WERI-Rb-1 (cell line): Measurements from ENCODE around the gene EPB41L2.

Experiments
- DNase-seq: peaks from one replicate; pipeline ENCODE4 v3.0.0-alpha.2; 2020
- H3K27ac ChIP-seq: fragments of 250-450 bp; sonication (Bioruptor Pico); 2 replicates; pipeline ENCODE4 v1.5.1; 2020; ENCODE audit warnings: mild to moderate bottlenecking, moderate library complexity
- H3K27me3 ChIP-seq: fragments of 250-450 bp; sonication (Bioruptor Pico); 2 replicates; pipeline ENCODE4 v1.5.1; 2021; ENCODE audit warnings: mild to moderate bottlenecking, low read depth, moderate library complexity; ENCODE audit not compliant: insufficient read depth, severe bottlenecking
- H3K36me3 ChIP-seq: fragments of 250-450 bp; sonication (Bioruptor Pico); 2 replicates; pipeline ENCODE4 v1.5.1; 2020; ENCODE audit warnings: mild to moderate bottlenecking, moderate library complexity
- H3K4me3 ChIP-seq: 2 replicates; pipeline ENCODE4 v1.5.1; 2011; ENCODE audit warnings: low read depth, mild to moderate bottlenecking, control low read depth, low read length
- H3K9me3 ChIP-seq: fragments of 250-450 bp; sonication (Bioruptor Pico); 2 replicates; pipeline ENCODE4 v1.5.1; 2021; ENCODE audit warnings: mild to moderate bottlenecking, moderate library complexity; ENCODE audit not compliant: severe bottlenecking
- TF ChIP-seq, protein P1 (sequence below): IDR thresholded peaks from 2 replicates; pipeline ENCODE4 v1.5.1; 2011; ENCODE audit warnings: low read depth, mild to moderate bottlenecking, control low read depth, inconsistent platforms, low read length

Gene EPB41L2

DNA sequence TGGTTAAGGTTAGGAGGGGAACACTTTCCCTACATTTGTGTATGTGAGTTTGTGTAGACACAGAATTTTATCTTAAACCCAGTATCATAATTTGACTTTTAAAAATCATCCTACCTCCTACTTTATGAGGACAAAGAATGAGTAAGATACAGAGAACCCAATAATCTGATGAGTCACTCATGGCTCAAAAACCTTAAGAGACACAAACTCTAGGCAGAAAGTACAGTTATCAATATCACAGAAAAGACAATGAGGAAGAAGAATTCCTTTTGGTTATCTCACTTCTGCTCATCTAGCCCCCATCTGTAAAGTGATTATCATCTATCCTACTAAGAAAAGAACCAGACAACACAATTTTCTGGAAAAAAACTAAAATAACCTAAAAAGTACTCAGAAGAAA is 87.7 kb downstream of the EPB41L2 start:
- TF ChIP-seq, protein P1, sequence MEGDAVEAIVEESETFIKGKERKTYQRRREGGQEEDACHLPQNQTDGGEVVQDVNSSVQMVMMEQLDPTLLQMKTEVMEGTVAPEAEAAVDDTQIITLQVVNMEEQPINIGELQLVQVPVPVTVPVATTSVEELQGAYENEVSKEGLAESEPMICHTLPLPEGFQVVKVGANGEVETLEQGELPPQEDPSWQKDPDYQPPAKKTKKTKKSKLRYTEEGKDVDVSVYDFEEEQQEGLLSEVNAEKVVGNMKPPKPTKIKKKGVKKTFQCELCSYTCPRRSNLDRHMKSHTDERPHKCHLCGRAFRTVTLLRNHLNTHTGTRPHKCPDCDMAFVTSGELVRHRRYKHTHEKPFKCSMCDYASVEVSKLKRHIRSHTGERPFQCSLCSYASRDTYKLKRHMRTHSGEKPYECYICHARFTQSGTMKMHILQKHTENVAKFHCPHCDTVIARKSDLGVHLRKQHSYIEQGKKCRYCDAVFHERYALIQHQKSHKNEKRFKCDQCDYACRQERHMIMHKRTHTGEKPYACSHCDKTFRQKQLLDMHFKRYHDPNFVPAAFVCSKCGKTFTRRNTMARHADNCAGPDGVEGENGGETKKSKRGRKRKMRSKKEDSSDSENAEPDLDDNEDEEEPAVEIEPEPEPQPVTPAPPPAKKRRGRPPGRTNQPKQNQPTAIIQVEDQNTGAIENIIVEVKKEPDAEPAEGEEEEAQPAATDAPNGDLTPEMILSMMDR = no peak
- no peaks in the 10 kb centered on the region for H3K27me3 ChIP-seq
- no peak for DNase-seq
- H3K36me3 ChIP-seq = no peaks in the 10 kb centered on the region
- H3K27ac ChIP-seq = no peak overlapping the region
- H3K9me3 ChIP-seq = no peaks in the 10 kb centered on the region
- H3K4me3 ChIP-seq = no peak overlapping the region

DNA sequence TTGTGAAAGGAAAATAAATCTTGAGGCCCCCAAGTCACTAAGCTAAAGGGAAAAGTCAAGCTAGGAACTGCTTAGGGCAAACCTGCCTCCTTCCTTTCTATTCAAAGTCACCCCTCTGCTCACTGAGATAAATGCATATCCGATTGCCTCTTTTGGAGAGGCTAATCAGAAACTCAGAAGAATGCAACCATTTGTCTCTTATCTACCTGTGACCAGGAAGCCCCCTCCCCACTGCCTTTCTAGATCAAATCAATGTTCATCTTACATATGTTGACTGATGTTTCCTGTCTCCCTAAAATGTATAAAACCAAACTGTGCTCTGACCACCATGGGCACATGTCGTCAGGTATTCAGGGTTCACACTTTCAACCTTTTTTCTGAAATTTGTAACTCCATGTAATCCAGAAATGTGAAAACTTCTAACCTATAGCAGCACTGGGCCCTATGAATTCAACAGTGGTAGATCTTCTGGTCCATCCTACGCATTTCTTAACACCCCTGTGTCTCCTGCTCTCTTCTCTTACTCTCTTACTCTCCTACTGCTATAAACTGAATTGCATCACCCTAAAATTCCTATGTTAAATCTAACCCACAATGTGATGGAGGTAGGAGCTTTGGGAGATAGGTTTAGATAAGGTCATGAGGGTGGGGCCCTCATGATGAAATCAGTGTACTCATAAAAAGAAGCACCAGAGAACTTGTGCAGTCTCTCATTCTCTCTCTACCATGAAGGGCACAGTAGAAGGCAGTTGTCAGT is 89.3 kb downstream of the EPB41L2 start:
- Histone ChIP-seq H3K4me3 (no peak overlapping the region), H3K36me3 (no peaks in the 10 kb centered on the region), H3K27me3 (no peaks in the 10 kb centered on the region), H3K27ac (no peak overlapping the region), H3K9me3 (no peaks in the 10 kb centered on the region)
- TF ChIP-seq, protein P1 = no peak
- DNase-seq = no peak

DNA sequence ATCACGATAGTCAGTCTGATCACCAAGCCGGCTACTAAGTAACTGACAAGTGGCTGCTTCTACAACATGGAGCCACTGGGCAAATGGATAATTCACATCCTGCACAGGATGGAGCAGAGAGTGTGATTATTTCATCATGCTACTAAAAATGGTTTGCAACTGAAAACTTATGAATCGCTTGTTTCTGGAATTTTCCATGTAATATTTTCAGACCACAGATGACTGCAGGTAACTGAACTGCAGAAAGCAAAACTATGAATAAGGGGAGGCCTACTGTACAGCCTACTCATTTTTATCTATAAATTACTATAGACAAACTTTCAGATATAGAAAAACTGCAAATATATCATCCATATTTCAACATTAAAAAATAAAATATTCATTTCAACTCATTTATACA is 91.5 kb downstream of the EPB41L2 start:
- Histone ChIP-seq H3K9me3 (no peaks in the 10 kb centered on the region), H3K27me3 (no peaks in the 10 kb centered on the region), H3K36me3 (no peaks in the 10 kb centered on the region), H3K27ac (no peak overlapping the region), H3K4me3 (no peak overlapping the region)
- no peak for DNase-seq
- TF ChIP-seq, protein P1 = no peak

DNA sequence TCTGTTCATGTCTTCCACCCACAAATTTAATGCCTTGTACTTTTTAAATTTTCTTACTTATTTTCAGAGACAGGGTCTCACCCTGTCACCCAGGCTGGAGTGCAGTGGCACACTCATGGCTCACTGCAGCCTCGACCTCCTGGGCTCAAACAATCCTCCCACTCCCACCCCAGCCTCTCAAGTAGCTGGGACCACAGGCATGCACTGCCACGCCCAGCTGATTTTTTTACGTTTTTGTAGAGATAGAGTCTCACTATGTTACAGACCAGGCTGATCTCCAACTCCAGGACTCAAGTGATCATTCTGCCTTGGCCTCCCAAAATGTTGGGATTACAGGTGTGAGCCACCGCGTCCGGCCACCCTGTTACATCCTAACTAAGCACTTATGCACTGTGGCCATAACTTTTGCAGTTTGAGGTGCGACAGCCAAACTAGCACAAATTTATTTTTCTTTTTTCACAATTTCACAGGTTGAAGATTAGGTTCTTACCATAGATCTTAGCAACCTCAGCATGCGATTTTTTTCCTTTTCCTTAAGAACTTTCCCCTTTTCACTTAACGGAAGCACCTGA is 92.1 kb downstream of the EPB41L2 start:
- DNase-seq = no peak
- Histone ChIP-seq H3K36me3 (no peaks in the 10 kb centered on the region), H3K4me3 (no peak overlapping the region), H3K27me3 (no peaks in the 10 kb centered on the region), H3K9me3 (no peaks in the 10 kb centered on the region), H3K27ac (no peak overlapping the region)
- TF ChIP-seq, protein P1 = no peak

DNA sequence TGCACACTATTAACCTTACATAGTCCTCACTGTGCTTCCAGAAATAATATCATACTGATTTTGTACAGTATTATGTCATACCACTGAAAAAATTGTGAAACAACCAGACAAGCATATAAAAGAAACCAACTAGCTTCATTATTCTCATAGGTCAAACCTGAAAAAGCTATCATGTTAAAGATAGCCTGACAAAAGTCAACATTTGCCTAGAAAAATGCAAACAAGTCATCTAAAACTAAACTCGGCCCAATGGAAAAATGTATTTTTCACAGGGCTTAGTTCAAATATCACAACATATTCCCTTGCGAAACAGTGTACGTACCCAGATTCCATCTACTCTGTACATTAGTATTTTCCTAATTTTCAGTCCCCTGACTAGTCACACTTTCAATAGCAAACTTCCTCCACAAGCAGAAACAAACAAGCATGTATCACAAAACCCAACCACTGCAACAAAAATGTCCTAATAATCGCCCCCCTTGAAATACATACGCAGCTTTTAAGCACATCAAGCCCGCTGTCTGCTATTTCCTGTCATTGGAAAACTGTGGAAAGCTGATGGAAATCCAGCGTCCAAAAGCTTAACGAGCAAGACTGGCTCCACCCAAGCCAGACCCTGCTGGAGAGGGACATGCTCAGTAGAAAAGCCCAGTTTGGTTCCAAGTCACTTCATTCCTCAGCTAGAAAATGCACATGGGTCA is 93.1 kb downstream of the EPB41L2 start:
- no peaks in the 10 kb centered on the region for H3K36me3 ChIP-seq
- no peak overlapping the region for H3K27ac ChIP-seq
- no peak for DNase-seq
- H3K27me3 ChIP-seq = no peaks in the 10 kb centered on the region
- H3K4me3 ChIP-seq = no peak overlapping the region
- no peaks in the 10 kb centered on the region for H3K9me3 ChIP-seq
- TF ChIP-seq, protein P1 = no peak
